C4-2B (cell line): Measurements from ENCODE around the gene ELL2.

Experiments
- H3K27ac ChIP-seq: fragments of 450-650 bp; 2 replicates; pipeline ENCODE4 v1.5.1; 2017
- CTCF ChIP-seq: fragments of 450-650 bp; conservative IDR thresholded peaks from 2 replicates; pipeline ENCODE4 v1.5.1; 2017; ENCODE audit warnings: mild to moderate bottlenecking
- ZFX ChIP-seq: fragments of 450-650 bp; IDR thresholded peaks from 2 replicates; pipeline ENCODE4 v1.6.1; 2017

ELL2 gene

GRCh38 chr5:95961617-95962474, at the start of gene ELL2:
TSS of gene ELL2 (minus strand) at chr5:95961851. CDS start at chr5:95961721, 130 bp downstream.
- peak within 1 kb of the TSS; percentile 88 for H3K27ac ChIP-seq
- TF ChIP-seq CTCF (no peak), ZFX (0 out of 2 replicates have a peak, but pooled peaks have one; percentile 10)

- no peak overlapping the region for H3K27ac ChIP-seq
- TF ChIP-seq CTCF (no peak), ZFX (no peak)
These were observed 47.5 kb upstream of the ELL2 start for GRCh38 chr5:96008987-96009647.

GRCh38 chr5:96008487-96008886, 46.8 kb upstream of the ELL2 start:
- no peak overlapping the region for H3K27ac ChIP-seq
- no peak for TF ChIP-seq CTCF
- no peak for TF ChIP-seq ZFX

- peak overlapping the region; percentile 54; the same call in 1 of the 2 replicates for H3K27ac ChIP-seq
- no peak for TF ChIP-seq ZFX
- TF ChIP-seq CTCF, result no peak
These were observed 45.4 kb upstream of the ELL2 start for GRCh38 chr5:96007051-96007450.

GRCh38 chr5:96006291-96006690, 44.6 kb upstream of the ELL2 start:
- peak overlapping the region; percentile 72; the same call in 1 of the 2 replicates for H3K27ac ChIP-seq
- TF ChIP-seq ZFX (0 out of 2 replicates have a peak, but pooled peaks have one; percentile 25), CTCF (no peak)

- TF ChIP-seq ZFX, result no peak
- no peak for TF ChIP-seq CTCF
- no peak overlapping the region for H3K27ac ChIP-seq
These were observed 43.1 kb upstream of the ELL2 start for GRCh38 chr5:96004754-96005153.

GRCh38 chr5:96004087-96004486, 42.4 kb upstream of the ELL2 start:
- TF ChIP-seq ZFX (no peak), CTCF (no peak)
- H3K27ac ChIP-seq, result no peak overlapping the region
